HEK293 (cell line): ENCODE data around the gene PNRC1.

Experiments
- CTCF ChIP-seq: fragments of 450-650 bp; formaldehyde crosslinking; IDR thresholded peaks from 2 replicates; pipeline ENCODE4 v1.5.1; 2016; ENCODE audit warnings: missing biosample characterization, missing genetic modification characterization
- HOXD13 ChIP-seq: sonication (generic); formaldehyde crosslinking; IDR thresholded peaks from 2 replicates; pipeline ENCODE4 v1.8.0; 2022; ENCODE audit warnings: missing genetic modification reagents, borderline replicate concordance
- ZBTB10 ChIP-seq: fragments of 450-650 bp; formaldehyde crosslinking; IDR thresholded peaks from 2 replicates; pipeline ENCODE4 v1.5.1; 2016; ENCODE audit warnings: missing biosample characterization, missing genetic modification characterization
- ZFP3 ChIP-seq: fragments of 450-650 bp; formaldehyde crosslinking; IDR thresholded peaks from 2 replicates; pipeline ENCODE4 v1.5.1; 2016; ENCODE audit warnings: low read depth, missing biosample characterization, missing genetic modification characterization
- ZNF16 ChIP-seq: fragments of 450-650 bp; formaldehyde crosslinking; IDR thresholded peaks from 2 replicates; pipeline ENCODE4 v1.5.1; 2016; ENCODE audit warnings: low read depth, missing biosample characterization, missing genetic modification characterization
- ZNF18 ChIP-seq: fragments of 450-650 bp; formaldehyde crosslinking; IDR thresholded peaks from 2 replicates; pipeline ENCODE4 v1.5.1; 2016; ENCODE audit warnings: missing biosample characterization, missing genetic modification characterization
- ZNF24 ChIP-seq: fragments of 450-650 bp; formaldehyde crosslinking; IDR thresholded peaks from 2 replicates; pipeline ENCODE4 v1.5.1; 2016; ENCODE audit warnings: missing biosample characterization, missing genetic modification characterization
- ZNF558 ChIP-seq: fragments of 450-650 bp; formaldehyde crosslinking; IDR thresholded peaks from 2 replicates; pipeline ENCODE4 v1.5.1; 2016; ENCODE audit warnings: missing biosample characterization, missing genetic modification characterization
- ZNF571 ChIP-seq: fragments of 450-650 bp; formaldehyde crosslinking; IDR thresholded peaks from 2 replicates; pipeline ENCODE4 v1.5.0; 2017; ENCODE audit warnings: missing biosample characterization, missing genetic modification characterization

- TF ChIP-seq ZNF24 (tag by site-specific recombination) (no peak), ZNF18 (tag by site-specific recombination) (no peak), CTCF (tag by site-specific recombination) (no peak), ZBTB10 (tag by site-specific recombination) (no peak), ZNF16 (tag by site-specific recombination) (no peak), ZNF571 (no peak), ZNF558 (tag by site-specific recombination) (no peak), ZFP3 (tag by site-specific recombination) (no peak), HOXD13 (no peak)
Measured at GRCh38 chr6:89084954-89085353, 4.4 kb downstream of the PNRC1 start.
